Measurements from ENCODE around the gene CORO6. TPM values are rescaled to one million over a fixed set of nuclear protein-coding genes. Genes with fewer than 3 reads are reported as not detected.

Gene CORO6
- total and polyA plus RNA-seq, 10 of the 15 experiments (the other 5 are each of a cell fraction or from before 2014, with no cell fraction given) = 0.26 to 5.0 (median 1.7) TPM; not detected in 1

DNA sequence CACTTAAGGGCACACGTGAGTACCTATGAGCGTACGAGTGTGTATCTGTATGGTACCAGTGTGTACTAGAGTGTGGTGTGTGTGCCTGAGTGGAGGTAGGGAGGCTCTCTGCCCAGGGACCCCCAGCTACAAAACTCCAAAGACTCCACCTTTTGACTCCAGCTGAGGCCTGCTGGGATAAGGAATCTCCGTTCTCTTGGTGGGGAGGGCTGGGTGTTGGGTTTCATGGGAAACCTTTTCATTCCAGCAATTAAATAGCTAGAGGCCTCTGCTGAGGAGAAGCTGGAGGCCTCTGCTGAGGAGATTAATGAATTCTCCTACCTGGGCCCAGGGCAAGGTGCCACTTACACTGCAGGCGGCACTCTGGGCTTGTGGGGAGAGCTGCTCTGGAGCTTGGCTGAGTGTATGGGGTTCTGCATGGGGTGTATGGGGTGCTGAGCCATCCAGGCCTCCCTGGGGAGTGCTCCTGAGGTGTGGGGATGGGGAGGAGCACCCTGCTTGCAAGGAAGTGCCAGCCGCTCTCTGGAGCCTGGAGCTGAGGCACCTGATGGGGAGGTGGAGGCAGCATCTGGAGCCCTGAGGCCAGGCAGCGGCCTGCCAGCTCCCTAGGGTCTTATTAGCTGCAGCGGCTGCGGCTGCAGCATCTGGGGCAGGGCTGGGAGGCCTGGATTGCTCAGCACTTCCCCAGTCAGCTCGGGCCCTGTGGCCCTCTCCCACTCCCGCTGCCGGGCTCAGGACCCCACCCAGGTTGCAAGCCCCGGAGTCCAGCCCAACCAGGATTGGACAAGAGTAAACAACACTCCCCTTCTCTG lies 25.1 kb downstream of the CORO6 start:
- POLR2A ChIA-PET = no interaction called here
- no peaks in the 10 kb centered on the region for H3K79me2 ChIP-seq (ENCODE audit: control insufficient read depth, insufficient read depth, low read length)
- in situ Hi-C loops (cut with MboI) = no loop called here

More for the DNA sequence above, 25.1 kb downstream of the CORO6 start:
- FAIRE-seq = no peak
- no peak overlapping the region for H3K9ac ChIP-seq (ENCODE audit: control insufficient read depth, insufficient read depth, low read length)
- no peaks in the 10 kb centered on the region for H4K20me1 ChIP-seq (ENCODE audit: control insufficient read depth, insufficient read depth)
- BruUV-seq (replicated peaks) = no TSS peak
- TF ChIP-seq SREBF1 (IDR thresholded peaks at IDR 0.05; ENCODE audit: low read length) (no peak), RCOR1 (conservative IDR thresholded peaks at IDR 0.05; ENCODE audit: low read depth, low read length) (no peak), RFX5 (IDR thresholded peaks at IDR 0.05; ENCODE audit: low read depth, low read length) (no peak), ZNF384 (IDR thresholded peaks at IDR 0.05; ENCODE audit: borderline replicate concordance, low read depth, low read length) (no peak), MYC (IDR thresholded peaks at IDR 0.05; ENCODE audit: insufficient read depth, insufficient read length, insufficient replicate concordance, low read length, severe bottlenecking) (no peak), STAT1 (conservative IDR thresholded peaks at IDR 0.05) (no peak), SRF (IDR thresholded peaks at IDR 0.05; ENCODE audit: low read depth in 2 of 2, low read length in 2 of 2) (no peak), RUNX3 (IDR thresholded peaks at IDR 0.05; ENCODE audit: low read length) (no peak)
- TF ChIP-seq, protein P1, sequence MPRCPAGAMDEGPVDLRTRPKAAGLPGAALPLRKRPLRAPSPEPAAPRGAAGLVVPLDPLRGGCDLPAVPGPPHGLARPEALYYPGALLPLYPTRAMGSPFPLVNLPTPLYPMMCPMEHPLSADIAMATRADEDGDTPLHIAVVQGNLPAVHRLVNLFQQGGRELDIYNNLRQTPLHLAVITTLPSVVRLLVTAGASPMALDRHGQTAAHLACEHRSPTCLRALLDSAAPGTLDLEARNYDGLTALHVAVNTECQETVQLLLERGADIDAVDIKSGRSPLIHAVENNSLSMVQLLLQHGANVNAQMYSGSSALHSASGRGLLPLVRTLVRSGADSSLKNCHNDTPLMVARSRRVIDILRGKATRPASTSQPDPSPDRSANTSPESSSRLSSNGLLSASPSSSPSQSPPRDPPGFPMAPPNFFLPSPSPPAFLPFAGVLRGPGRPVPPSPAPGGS (IDR thresholded peaks at IDR 0.05; ENCODE audit: borderline replicate concordance, insufficient read depth, low read depth, low read length, poor library complexity, severe bottlenecking) = no peak
- TF ChIP-seq, protein P2, sequence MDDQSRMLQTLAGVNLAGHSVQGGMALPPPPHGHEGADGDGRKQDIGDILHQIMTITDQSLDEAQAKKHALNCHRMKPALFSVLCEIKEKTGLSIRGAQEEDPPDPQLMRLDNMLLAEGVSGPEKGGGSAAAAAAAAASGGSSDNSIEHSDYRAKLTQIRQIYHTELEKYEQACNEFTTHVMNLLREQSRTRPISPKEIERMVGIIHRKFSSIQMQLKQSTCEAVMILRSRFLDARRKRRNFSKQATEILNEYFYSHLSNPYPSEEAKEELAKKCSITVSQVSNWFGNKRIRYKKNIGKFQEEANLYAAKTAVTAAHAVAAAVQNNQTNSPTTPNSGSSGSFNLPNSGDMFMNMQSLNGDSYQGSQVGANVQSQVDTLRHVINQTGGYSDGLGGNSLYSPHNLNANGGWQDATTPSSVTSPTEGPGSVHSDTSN (IDR thresholded peaks at IDR 0.05; ENCODE audit: insufficient replicate concordance, low read depth, low read length) = no peak
- TF ChIP-seq, protein P3, sequence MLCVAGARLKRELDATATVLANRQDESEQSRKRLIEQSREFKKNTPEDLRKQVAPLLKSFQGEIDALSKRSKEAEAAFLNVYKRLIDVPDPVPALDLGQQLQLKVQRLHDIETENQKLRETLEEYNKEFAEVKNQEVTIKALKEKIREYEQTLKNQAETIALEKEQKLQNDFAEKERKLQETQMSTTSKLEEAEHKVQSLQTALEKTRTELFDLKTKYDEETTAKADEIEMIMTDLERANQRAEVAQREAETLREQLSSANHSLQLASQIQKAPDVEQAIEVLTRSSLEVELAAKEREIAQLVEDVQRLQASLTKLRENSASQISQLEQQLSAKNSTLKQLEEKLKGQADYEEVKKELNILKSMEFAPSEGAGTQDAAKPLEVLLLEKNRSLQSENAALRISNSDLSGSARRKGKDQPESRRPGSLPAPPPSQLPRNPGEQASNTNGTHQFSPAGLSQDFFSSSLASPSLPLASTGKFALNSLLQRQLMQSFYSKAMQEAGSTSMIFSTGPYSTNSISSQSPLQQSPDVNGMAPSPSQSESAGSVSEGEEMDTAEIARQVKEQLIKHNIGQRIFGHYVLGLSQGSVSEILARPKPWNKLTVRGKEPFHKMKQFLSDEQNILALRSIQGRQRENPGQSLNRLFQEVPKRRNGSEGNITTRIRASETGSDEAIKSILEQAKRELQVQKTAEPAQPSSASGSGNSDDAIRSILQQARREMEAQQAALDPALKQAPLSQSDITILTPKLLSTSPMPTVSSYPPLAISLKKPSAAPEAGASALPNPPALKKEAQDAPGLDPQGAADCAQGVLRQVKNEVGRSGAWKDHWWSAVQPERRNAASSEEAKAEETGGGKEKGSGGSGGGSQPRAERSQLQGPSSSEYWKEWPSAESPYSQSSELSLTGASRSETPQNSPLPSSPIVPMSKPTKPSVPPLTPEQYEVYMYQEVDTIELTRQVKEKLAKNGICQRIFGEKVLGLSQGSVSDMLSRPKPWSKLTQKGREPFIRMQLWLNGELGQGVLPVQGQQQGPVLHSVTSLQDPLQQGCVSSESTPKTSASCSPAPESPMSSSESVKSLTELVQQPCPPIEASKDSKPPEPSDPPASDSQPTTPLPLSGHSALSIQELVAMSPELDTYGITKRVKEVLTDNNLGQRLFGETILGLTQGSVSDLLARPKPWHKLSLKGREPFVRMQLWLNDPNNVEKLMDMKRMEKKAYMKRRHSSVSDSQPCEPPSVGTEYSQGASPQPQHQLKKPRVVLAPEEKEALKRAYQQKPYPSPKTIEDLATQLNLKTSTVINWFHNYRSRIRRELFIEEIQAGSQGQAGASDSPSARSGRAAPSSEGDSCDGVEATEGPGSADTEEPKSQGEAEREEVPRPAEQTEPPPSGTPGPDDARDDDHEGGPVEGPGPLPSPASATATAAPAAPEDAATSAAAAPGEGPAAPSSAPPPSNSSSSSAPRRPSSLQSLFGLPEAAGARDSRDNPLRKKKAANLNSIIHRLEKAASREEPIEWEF (IDR thresholded peaks at IDR 0.05; ENCODE audit: insufficient replicate concordance, low read depth, low read length) = no peak
- no peak for ATAC-seq
- no peak overlapping the region for H3K4me2 ChIP-seq (ENCODE audit: control insufficient read depth, insufficient read depth)
- peaks cover 19% of the 10 kb centered on the region for H3K4me1 ChIP-seq (ENCODE audit: control insufficient read depth, insufficient read depth, low read length)
- no peaks in the 10 kb centered on the region for H3K9me3 ChIP-seq (replicated peaks; ENCODE audit: control insufficient read depth, insufficient read depth, low read length)
- RAD21 ChIA-PET (ENCODE audit: unreplicated experiment) = interaction anchor here (1.2 kb wide), 1 partner anchor 227 kb away, joined by 4 read pairs; no protein-coding TSS in a partner anchor
- WGBS (ENCODE audit: insufficient coverage, insufficient replicate concordance, low lambda C conversion rate, missing lambda C conversion rate) = 86% methylated on average over 12 of the region's 13 CpGs
- H3K4me3 ChIP-seq = no peak overlapping the region
- intact Hi-C loops (cut with micrococcal nuclease; ENCODE audit: unreplicated experiment) = loop anchor here (10.0 kb wide), 1 partner anchor 233 kb away; no protein-coding TSS in a partner anchor
- H3K36me3 ChIP-seq (ENCODE audit: control insufficient read depth in 2 of 2, insufficient read depth in 2 of 2, low read length in 1 of 2) = no peaks in the 10 kb centered on the region
- SMC1A ChIA-PET (ENCODE audit: uncharacterized antibody, unreplicated experiment) = no interaction called here
- H3K27me3 ChIP-seq (replicated peaks in 1 of 2; ENCODE audit: control insufficient read depth in 2 of 2, insufficient read depth in 2 of 2, low read length in 1 of 2) = no peaks in the 10 kb centered on the region; a peak in 1 of 4 replicates
- H3K27ac ChIP-seq (ENCODE audit: control insufficient read depth, insufficient read depth) = no peak overlapping the region
- no peak overlapping the region for H2AFZ ChIP-seq (ENCODE audit: control insufficient read depth, low read depth, low read length)
- no peak for DNase-seq (ENCODE audit: low read depth, low spot score)
- CTCF ChIA-PET = interaction anchor here (0.8 to 1.8 kb wide), 3 partner anchors 12 to 20 kb away, joined by 3 to 7 read pairs (median 5); no protein-coding TSS in a partner anchor
